ENCODE measurements around the gene UBL4B.

GRCh38 chr1:110070671-110071242, 41.5 kb upstream of the UBL4B start, which contains the start of gene ALX3:
- TF ChIP-seq EP300 (IDR thresholded peaks at IDR 0.05; ENCODE audit: borderline replicate concordance) (no peak), YY1 (IDR thresholded peaks at IDR 0.05; ENCODE audit: low read depth) (no peak), RAD21 (IDR thresholded peaks at IDR 0.05; ENCODE audit: low read depth) (no peak), MAX (IDR thresholded peaks at IDR 0.05) (no peak), REST (IDR thresholded peaks at IDR 0.05; ENCODE audit: low read depth) (no peak), TCF12 (IDR thresholded peaks at IDR 0.05; ENCODE audit: low read depth) (no peak), EGR1 (IDR thresholded peaks at IDR 0.05) (no peak), TAF1 (IDR thresholded peaks at IDR 0.05; ENCODE audit: low read depth) (no peak), FOXM1 (IDR thresholded peaks at IDR 0.05; ENCODE audit: borderline replicate concordance, low read depth) (no peak), TEAD4 (IDR thresholded peaks at IDR 0.05) (no peak), USF1 (IDR thresholded peaks at IDR 0.05) (no peak)
